Stimulated activated CD4-positive, alpha-beta T cell treated with anti-CD3 and anti-CD28 coated beads, Interleukin-4, amount 100 ng/mL, for 48 hours (primary cell): Measurements from ENCODE around the gene BMF.
"Not testable (repeated sequence)": the region's sequence is repeated elsewhere in the genome, so short reads cannot be mapped to it uniquely, and the experiment has no call there.

Experiments
- DNase-seq, 2 donors: peaks; one replicate each; pipeline ENCODE4 v3.0.0-alpha.2; 2020; ENCODE audit warnings: low read depth in 2 of 2

Gene BMF

GRCh38 chr15:40087991-40088928 is 20.4 kb downstream of the BMF start:
- no peak for DNase-seq

DNA sequence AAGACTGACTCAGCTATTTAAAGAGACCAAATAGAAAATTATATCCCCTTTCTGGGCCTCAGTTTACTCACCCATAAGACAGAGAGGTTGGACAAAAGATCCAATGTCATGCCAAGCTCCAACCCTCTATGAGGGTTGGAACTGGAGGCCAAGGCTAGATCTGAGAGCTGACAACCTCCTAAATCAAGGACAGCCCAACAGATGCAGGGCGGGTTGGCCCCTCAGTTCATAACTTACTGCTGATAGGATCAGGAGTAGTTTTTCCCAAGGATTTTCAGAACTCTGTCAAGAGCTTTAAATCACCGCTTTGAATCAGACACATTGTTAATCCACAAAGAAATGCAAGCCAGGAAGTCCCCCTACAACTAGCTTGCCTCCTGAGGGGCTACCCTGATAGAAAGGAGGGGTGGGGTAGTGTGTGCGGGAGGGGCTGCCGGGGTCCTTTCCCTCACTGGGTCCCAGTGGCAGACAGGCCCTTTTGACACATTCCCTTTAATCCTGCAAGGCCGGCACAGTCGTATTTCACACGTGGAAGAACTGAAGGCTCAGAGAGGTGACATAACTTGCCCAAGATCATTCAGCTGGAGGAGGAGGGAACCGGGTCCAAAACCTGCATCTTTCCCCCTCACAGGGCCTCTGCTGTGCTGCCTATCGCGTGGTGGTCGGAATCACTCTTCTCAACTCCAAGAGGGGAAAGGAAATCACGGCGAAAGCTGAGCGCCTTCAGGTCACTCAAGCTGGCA is 21.4 kb downstream of the BMF start:
- no peak for DNase-seq

- no peak for DNase-seq
Observed at GRCh38 chr15:40085266-40085665, 23.4 kb downstream of the BMF start.

- no peak for DNase-seq
Observed at GRCh38 chr15:40084650-40085049, 24.0 kb downstream of the BMF start.

- no peak for DNase-seq
Observed at GRCh38 chr15:40082195-40082883, 26.3 kb downstream of the BMF start.

- DNase-seq: no peak
Observed at GRCh38 chr15:40081691-40082194, 26.9 kb downstream of the BMF start.

- no peak for DNase-seq
Observed at GRCh38 chr15:40080847-40081246, 27.8 kb downstream of the BMF start.

DNA sequence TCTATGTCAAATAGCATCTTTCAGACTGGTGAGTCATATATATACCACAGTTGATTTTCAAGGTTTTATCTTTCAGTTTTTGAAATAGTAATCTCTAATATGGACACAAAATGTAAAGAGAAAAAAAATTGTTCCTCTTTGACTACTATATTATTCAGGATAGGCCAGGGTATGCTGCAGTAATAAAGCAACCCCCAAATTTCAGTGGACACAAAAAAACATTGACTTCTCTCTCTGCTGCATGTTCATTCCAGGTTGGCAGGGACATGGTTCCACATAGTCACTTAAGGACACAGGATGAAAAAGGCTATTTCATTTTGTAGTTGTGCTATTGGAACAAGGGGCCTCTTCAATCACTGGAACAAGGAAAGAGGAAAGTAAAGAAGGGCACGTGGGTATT is 28.6 kb downstream of the BMF start:
- DNase-seq: no peak

- no peak for DNase-seq
Observed at GRCh38 chr15:40079456-40079855, 29.2 kb downstream of the BMF start.

GRCh38 chr15:40075298-40076044 is 33.2 kb downstream of the BMF start:
- DNase-seq: no peak

- DNase-seq: not testable (repeated sequence)
Observed at GRCh38 chr15:40074656-40075055, 34.0 kb downstream of the BMF start.

DNA sequence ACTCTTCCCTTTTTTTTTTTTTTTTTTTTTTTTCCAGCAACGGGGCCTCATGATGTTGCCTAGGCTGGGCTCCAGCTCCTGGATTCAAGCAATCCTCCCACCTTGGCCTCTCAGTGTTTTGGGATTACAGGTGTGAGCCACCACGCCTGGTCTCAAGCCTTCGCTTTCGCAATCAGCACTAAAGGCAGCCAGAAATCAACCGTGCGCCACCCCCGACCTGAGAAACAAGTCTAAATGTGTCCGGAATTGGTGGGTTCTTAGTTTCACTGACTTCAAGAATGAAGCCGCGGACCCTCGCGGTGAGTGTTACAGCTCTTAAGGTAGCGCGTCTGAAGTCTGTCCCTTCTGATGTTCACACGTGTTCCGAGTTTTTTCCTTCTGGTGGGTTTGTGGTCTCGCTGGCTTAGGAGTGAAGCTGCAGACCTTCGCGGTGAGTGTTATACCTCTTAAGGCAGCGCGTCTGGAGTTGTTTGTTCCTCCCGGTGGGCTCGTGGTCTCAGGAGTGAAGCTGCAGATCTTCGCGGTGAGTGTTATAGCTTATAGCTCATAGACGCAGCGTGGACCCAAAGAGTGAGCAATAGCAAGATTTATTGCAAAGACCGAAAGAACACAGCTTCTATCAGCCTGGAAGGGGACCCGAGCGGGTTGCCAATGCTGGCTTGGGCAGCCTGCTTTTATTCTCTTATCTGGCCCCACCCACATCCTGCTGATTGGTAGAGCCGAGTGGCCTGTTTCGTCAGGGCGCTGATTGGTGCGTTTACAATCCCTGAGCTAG is 34.8 kb downstream of the BMF start:
- not testable (repeated sequence) for DNase-seq

GRCh38 chr15:40072216-40072990 is 36.3 kb downstream of the BMF start:
- DNase-seq: no peak

DNA sequence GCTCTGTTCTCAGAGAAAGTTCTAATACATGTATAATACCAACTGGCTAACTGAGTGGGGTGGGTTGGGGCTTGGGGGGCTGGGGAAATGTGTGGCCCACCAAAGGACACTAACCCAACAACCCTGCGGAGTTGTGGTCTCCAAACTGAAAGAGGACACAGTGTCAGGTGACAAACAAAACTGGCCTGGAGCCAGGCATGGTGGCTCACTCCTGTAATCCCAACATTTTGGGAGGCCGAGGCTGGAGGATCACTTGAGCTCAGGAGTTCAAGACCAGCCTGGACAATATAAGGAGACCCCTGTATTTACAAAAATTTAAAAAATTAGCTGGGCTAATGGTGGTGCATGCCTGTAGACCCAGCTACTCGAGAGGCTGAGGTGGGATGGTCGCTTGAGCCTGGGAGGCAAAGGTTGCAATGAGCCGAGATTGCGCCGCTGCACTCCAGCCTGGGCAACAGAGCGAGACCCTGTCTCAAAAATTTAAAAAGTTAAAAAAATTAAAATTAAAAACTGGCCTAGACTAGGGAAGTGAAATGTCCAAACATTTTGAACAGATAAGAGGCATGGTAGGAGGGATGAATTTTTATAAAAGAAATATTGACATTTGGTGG is 38.0 kb downstream of the BMF start:
- DNase-seq: no peak

GRCh38 chr15:40070166-40070557 is 38.5 kb downstream of the BMF start:
- DNase-seq: no peak

DNA sequence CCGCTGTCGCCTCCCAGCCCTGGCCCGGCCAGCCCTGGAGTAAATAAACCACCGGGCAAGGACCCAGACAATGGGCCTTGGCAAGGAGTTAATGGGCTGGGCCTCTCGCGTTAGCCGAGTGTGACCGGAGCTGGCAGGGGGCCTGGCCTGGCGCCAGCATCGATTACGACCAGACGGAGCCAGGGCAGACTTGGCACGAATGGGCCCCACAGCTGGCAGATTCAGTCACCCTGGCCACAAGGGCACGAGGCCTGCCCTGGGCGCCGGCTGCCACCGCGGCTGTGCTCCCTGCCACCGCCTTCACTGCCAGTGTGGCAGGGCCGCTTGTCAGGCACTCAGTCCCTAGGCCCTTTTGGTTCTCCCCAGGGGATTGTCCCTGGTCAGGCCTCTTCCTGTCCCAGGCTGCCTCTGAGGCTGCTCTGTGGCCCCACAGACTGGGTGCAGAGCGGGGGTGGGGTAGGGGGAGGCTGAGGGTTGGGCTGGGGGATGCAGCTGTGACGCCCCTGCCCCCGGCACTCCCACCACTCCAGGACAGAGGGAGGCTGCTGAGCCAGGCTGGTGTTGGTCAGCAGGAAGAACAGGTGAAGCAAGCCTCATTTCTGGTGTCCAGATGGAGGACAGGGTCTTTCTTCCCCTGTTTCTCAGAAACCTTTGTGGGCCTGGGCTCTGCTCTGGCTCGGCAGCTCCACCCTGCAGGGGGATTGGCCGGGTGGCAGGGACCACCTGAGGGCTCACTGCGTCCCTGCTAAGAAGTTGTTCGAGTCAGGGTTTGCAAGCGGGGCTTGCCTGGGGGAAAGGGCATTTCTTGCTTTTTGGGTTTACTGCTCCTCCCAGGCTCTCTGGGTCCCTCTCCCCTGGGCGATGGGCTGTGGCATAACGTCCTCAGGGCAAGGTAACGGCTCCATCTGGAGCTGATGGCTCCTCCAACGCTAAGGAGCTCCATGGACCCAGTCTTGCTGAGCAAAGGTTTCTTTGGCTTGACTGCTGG is 39.2 kb downstream of the BMF start:
- DNase-seq: no peak

GRCh38 chr15:40067921-40068624 is 40.6 kb downstream of the BMF start:
- no peak for DNase-seq

- DNase-seq: no peak
Observed at GRCh38 chr15:40066589-40066988, 42.1 kb downstream of the BMF start.
